Activated CD4-positive, alpha-beta memory T cell treated with anti-CD3 and anti-CD28 coated beads for 36 hours (primary cell): ENCODE measurements around the gene ACADM. TPM values are rescaled to one million over a fixed set of nuclear protein-coding genes. Genes with fewer than 3 reads are reported as not detected.
A peak's percentile ranks its signal among the peaks of the same experiment; 100 is the strongest.
"Not testable (repeated sequence)": the region's sequence is repeated elsewhere in the genome, so short reads cannot be mapped to it uniquely, and the experiment has no call there.

Experiments
- CTCF ChIA-PET: fragments of 350-600 bp; sonication (Branson Sonifier 250); formaldehyde crosslinking; loops from one replicate; lab custom pipeline; 2021; ENCODE audit warnings: antibody characterized with exemption, inconsistent platforms; lab: Charles Lee
- POLR2A ChIA-PET: fragments of 350-600 bp; sonication (Branson Sonifier 250); formaldehyde crosslinking; loops from one replicate; lab custom pipeline; 2021; ENCODE audit warnings: antibody characterized with exemption; lab: Charles Lee
- DNase-seq: peaks from one replicate; pipeline ENCODE4 v3.0.0-alpha.2; 2020
- H3K27ac Mint-ChIP-seq: one replicate; pipeline ENCODE4 v1.8.0; 2021; ENCODE audit warnings: mixed read lengths
- H3K27me3 Mint-ChIP-seq: one replicate; pipeline ENCODE4 v1.8.0; 2021; ENCODE audit warnings: mixed read lengths
- H3K36me3 Mint-ChIP-seq: one replicate; pipeline ENCODE4 v1.8.0; 2021; ENCODE audit warnings: mixed read lengths
- H3K4me1 Mint-ChIP-seq: one replicate; pipeline ENCODE4 v1.8.0; 2021; ENCODE audit warnings: low read depth, mixed read lengths
- H3K4me3 Mint-ChIP-seq: one replicate; pipeline ENCODE4 v1.8.0; 2021; ENCODE audit warnings: mild to moderate bottlenecking, mixed read lengths
- H3K9me3 Mint-ChIP-seq: one replicate; pipeline ENCODE4 v1.8.0; 2021; ENCODE audit warnings: mixed read lengths
- intact Hi-C: fragments of 100-400 bp; cut with micrococcal nuclease; formaldehyde crosslinking; loops from one replicate; pipeline ENCODE4 v1.15.1; 2023
- total RNA-seq, 2 experiments: library from RNA; stranded (reverse); gene quantifications; one replicate each; pipeline ENCODE4 v1.2.3, GENCODE V29; 2021

Gene ACADM
- total RNA-seq, 2 experiments from 2014 or later: 60.3 to 60.9 TPM

GRCh38 chr1:75783920-75784319 lies 59.4 kb downstream of the ACADM start:
- intact Hi-C loops: loop anchor here (10.0 kb wide), 2 partner anchors 481 to 1019 kb away; no protein-coding TSS in a partner anchor
- H3K9me3 Mint-ChIP-seq, H3K27ac Mint-ChIP-seq, H3K27me3 Mint-ChIP-seq, DNase-seq, CTCF ChIA-PET, POLR2A ChIA-PET: not testable (repeated sequence)
- H3K36me3 Mint-ChIP-seq: peaks cover 29% of the 10 kb centered on the region
- peak overlapping the region; percentile 23 for H3K4me3 Mint-ChIP-seq
- H3K4me1 Mint-ChIP-seq: peaks cover 15% of the 10 kb centered on the region

- intact Hi-C loops: loop anchor here (5.0 to 10.0 kb wide), 4 partner anchors 287 to 1053 kb away; partner anchors contain the start of genes CRYZ, ST6GALNAC3 and TYW3
- Mint-ChIP-seq H3K4me1 (peaks cover 23% of the 10 kb centered on the region), H3K36me3 (peaks cover 43% of the 10 kb centered on the region), H3K27ac (peak overlapping the region; percentile 97), H3K27me3 (peaks cover 2% of the 10 kb centered on the region), H3K9me3 (no peaks in the 10 kb centered on the region), H3K4me3 (peak overlapping the region; percentile 99)
- no peak for DNase-seq
- ChIA-PET POLR2A (interaction anchor here (0.7 to 2.2 kb wide), 3 partner anchors 11 to 1013 kb away, joined by 3 to 7 read pairs (median 5); partner anchors contain the start of gene MSH4), CTCF (interaction anchor here (1.6 kb wide), 1 partner anchor 1013 kb away, joined by 5 read pairs; no protein-coding TSS in a partner anchor)
Measured at GRCh38 chr1:75785320-75785982, 60.9 kb downstream of the ACADM start.

GRCh38 chr1:75785983-75786853 lies 61.7 kb downstream of the ACADM start, which contains the start of gene RABGGTB:
Gene RABGGTB, plus strand, starts transcription at chr1:75786256. Its CDS starts 16 bp downstream, at chr1:75786272.
- H3K27ac Mint-ChIP-seq: peak within 1 kb of the TSS; percentile 97
- peaks cover 50% of the 10 kb centered on the region for H3K36me3 Mint-ChIP-seq
- peak within 1 kb of the TSS; percentile 99 for H3K4me3 Mint-ChIP-seq
- peaks cover 28% of the 10 kb centered on the region for H3K4me1 Mint-ChIP-seq
- intact Hi-C loops: loop anchor here (1.0 to 10.0 kb wide), 6 partner anchors 62 to 1897 kb away; partner anchors contain the start of genes ACADM, CRYZ, ST6GALNAC3 and TYW3
- H3K27me3 Mint-ChIP-seq: no peaks in the 10 kb centered on the region
- POLR2A ChIA-PET: interaction anchor here (0.7 to 2.4 kb wide), 5 partner anchors 10 to 1014 kb away, joined by 3 to 20 read pairs (median 5); partner anchors contain the start of gene MSH4
- CTCF ChIA-PET: interaction anchor here (1.6 kb wide), 1 partner anchor 1014 kb away, joined by 5 read pairs; no protein-coding TSS in a partner anchor
- no peaks in the 10 kb centered on the region for H3K9me3 Mint-ChIP-seq
- DNase-seq: peak; percentile 96

GRCh38 chr1:75786901-75787493 lies 62.5 kb downstream of the ACADM start:
- ChIA-PET POLR2A (interaction anchor here (0.7 to 2.4 kb wide), 3 partner anchors 9 to 229 kb away, joined by 3 to 20 read pairs (median 7); partner anchors contain the start of gene MSH4), CTCF (interaction anchor here (1.6 kb wide), 1 partner anchor 1015 kb away, joined by 5 read pairs; no protein-coding TSS in a partner anchor)
- Mint-ChIP-seq H3K4me3 (peak overlapping the region; percentile 99), H3K9me3 (no peaks in the 10 kb centered on the region), H3K27ac (peak overlapping the region; percentile 97), H3K27me3 (no peaks in the 10 kb centered on the region), H3K4me1 (peaks cover 35% of the 10 kb centered on the region), H3K36me3 (peaks cover 58% of the 10 kb centered on the region)
- intact Hi-C loops: loop anchor here (1.0 to 10.0 kb wide), 6 partner anchors 63 to 1896 kb away; partner anchors contain the start of genes ACADM, CRYZ, ST6GALNAC3 and TYW3
- DNase-seq: no peak

GRCh38 chr1:75787524-75787923 lies 63.0 kb downstream of the ACADM start:
- Mint-ChIP-seq H3K27ac (peak overlapping the region; percentile 97), H3K4me3 (peak overlapping the region; percentile 99), H3K27me3 (no peaks in the 10 kb centered on the region), H3K4me1 (peaks cover 38% of the 10 kb centered on the region), H3K36me3 (peaks cover 63% of the 10 kb centered on the region), H3K9me3 (no peaks in the 10 kb centered on the region)
- no peak for DNase-seq
- POLR2A ChIA-PET: interaction anchor here (2.4 kb wide), 1 partner anchor 9 kb away, joined by 20 read pairs; the partner anchor contains the start of gene MSH4
- intact Hi-C loops: loop anchor here (2.0 to 10.0 kb wide), 5 partner anchors 285 to 1895 kb away; partner anchors contain the start of genes CRYZ, ST6GALNAC3, TYW3 and ZZZ3
- CTCF ChIA-PET: no interaction called here

- Mint-ChIP-seq H3K27me3 (no peaks in the 10 kb centered on the region), H3K36me3 (peaks cover 82% of the 10 kb centered on the region), H3K27ac (peak overlapping the region; percentile 88), H3K9me3 (no peaks in the 10 kb centered on the region), H3K4me3 (peak overlapping the region; percentile 99), H3K4me1 (peaks cover 46% of the 10 kb centered on the region)
- DNase-seq: no peak
- POLR2A ChIA-PET: no interaction called here
- CTCF ChIA-PET: interaction anchor here (0.9 kb wide), 1 partner anchor 68 kb away, joined by 3 read pairs; no protein-coding TSS in a partner anchor
- intact Hi-C loops: loop anchor here (5.0 to 10.0 kb wide), 4 partner anchors 282 to 1058 kb away; partner anchors contain the start of genes CRYZ, ST6GALNAC3 and TYW3
Measured at GRCh38 chr1:75789988-75790387, 65.5 kb downstream of the ACADM start.

GRCh38 chr1:75791022-75791421 lies 66.5 kb downstream of the ACADM start:
- H3K27me3 Mint-ChIP-seq: no peaks in the 10 kb centered on the region
- POLR2A ChIA-PET: interaction anchor here (0.6 kb wide), 1 partner anchor 290 kb away, joined by 3 read pairs; no protein-coding TSS in a partner anchor
- peak overlapping the region; percentile 99 for H3K4me3 Mint-ChIP-seq
- H3K4me1 Mint-ChIP-seq: peaks cover 40% of the 10 kb centered on the region
- intact Hi-C loops: no loop called here
- peaks cover 87% of the 10 kb centered on the region for H3K36me3 Mint-ChIP-seq
- CTCF ChIA-PET: no interaction called here
- H3K9me3 Mint-ChIP-seq: no peaks in the 10 kb centered on the region
- peak overlapping the region; percentile 88 for H3K27ac Mint-ChIP-seq
- no peak for DNase-seq

GRCh38 chr1:75792091-75792490 lies 67.6 kb downstream of the ACADM start:
- CTCF ChIA-PET: no interaction called here
- no peak overlapping the region for H3K27ac Mint-ChIP-seq
- no peaks in the 10 kb centered on the region for H3K9me3 Mint-ChIP-seq
- H3K36me3 Mint-ChIP-seq: peaks cover 87% of the 10 kb centered on the region
- no peak for DNase-seq
- no peaks in the 10 kb centered on the region for H3K27me3 Mint-ChIP-seq
- intact Hi-C loops: no loop called here
- H3K4me3 Mint-ChIP-seq: no peak overlapping the region
- peaks cover 40% of the 10 kb centered on the region for H3K4me1 Mint-ChIP-seq
- POLR2A ChIA-PET: no interaction called here

GRCh38 chr1:75794382-75794781 lies 69.9 kb downstream of the ACADM start:
- Mint-ChIP-seq H3K4me1 (peaks cover 33% of the 10 kb centered on the region), H3K4me3 (no peak overlapping the region), H3K36me3 (peaks cover 72% of the 10 kb centered on the region), H3K27ac (no peak overlapping the region), H3K9me3 (no peaks in the 10 kb centered on the region), H3K27me3 (no peaks in the 10 kb centered on the region)
- POLR2A ChIA-PET: interaction anchor here (1.1 kb wide), 1 partner anchor 12 kb away, joined by 3 read pairs; no protein-coding TSS in a partner anchor
- intact Hi-C loops: no loop called here
- DNase-seq: no peak
- CTCF ChIA-PET: no interaction called here

GRCh38 chr1:75795703-75796193 lies 71.2 kb downstream of the ACADM start:
- no peaks in the 10 kb centered on the region for H3K27me3 Mint-ChIP-seq
- DNase-seq: no peak
- H3K9me3 Mint-ChIP-seq: no peaks in the 10 kb centered on the region
- H3K4me1 Mint-ChIP-seq: peaks cover 22% of the 10 kb centered on the region
- H3K4me3 Mint-ChIP-seq: no peak overlapping the region
- peaks cover 59% of the 10 kb centered on the region for H3K36me3 Mint-ChIP-seq
- ChIA-PET CTCF (no interaction called here), POLR2A (interaction anchor here (1.3 to 2.2 kb wide), 2 partner anchors 8 to 10 kb away, joined by 5 to 20 read pairs; partner anchors contain the start of gene RABGGTB)
- intact Hi-C loops: no loop called here
- no peak overlapping the region for H3K27ac Mint-ChIP-seq
